Neural progenitor cell (in vitro differentiated cells): Measurements from ENCODE around the gene MRAS. TPM values are rescaled to one million over a fixed set of nuclear protein-coding genes. Genes with fewer than 3 reads are reported as not detected.

Source experiments
- DNase-seq: peaks from one replicate; pipeline ENCODE4 v3.0.0-alpha.2; 2016; ENCODE audit warnings: low spot score
- H2AFZ ChIP-seq: fragments of 200-600 bp; sonication (generic); replicated peaks from 2 replicates; pipeline ENCODE4 v1.6.1; 2016; ENCODE audit warnings: antibody characterized with exemption
- H3F3A ChIP-seq: fragments of 200-600 bp; sonication (generic); 2 replicates; pipeline ENCODE4 v1.6.1; 2016; ENCODE audit warnings: antibody characterized with exemption, low read depth
- H3K27ac ChIP-seq: fragments of 200-600 bp; sonication (generic); 2 replicates; pipeline ENCODE4 v1.5.1; 2016; ENCODE audit warnings: mild to moderate bottlenecking
- H3K27me3 ChIP-seq: fragments of 200-600 bp; sonication (generic); 2 replicates; pipeline ENCODE4 v1.6.1; 2016; ENCODE audit warnings: mild to moderate bottlenecking, moderate library complexity
- H3K36me3 ChIP-seq: fragments of 200-600 bp; sonication (generic); 2 replicates; pipeline ENCODE4 v1.5.1; 2016
- H3K4me1 ChIP-seq: fragments of 200-600 bp; sonication (generic); 2 replicates; pipeline ENCODE4 v1.6.1; 2016; ENCODE audit warnings: mixed run types
- H3K4me2 ChIP-seq: fragments of 200-600 bp; sonication (generic); 2 replicates; pipeline ENCODE4 v1.6.1; 2016
- H3K4me3 ChIP-seq: fragments of 200-600 bp; sonication (generic); 2 replicates; pipeline ENCODE4 v1.5.1; 2016
- H3K79me2 ChIP-seq: fragments of 200-600 bp; sonication (generic); 2 replicates; pipeline ENCODE4 v1.6.1; 2016; ENCODE audit warnings: low read depth
- H3K9ac ChIP-seq: fragments of 200-600 bp; sonication (generic); 2 replicates; pipeline ENCODE4 v1.6.1; 2016
- H3K9me3 ChIP-seq: fragments of 200-600 bp; sonication (generic); 2 replicates; pipeline ENCODE4 v1.5.1; 2016; ENCODE audit warnings: low read depth
- H4K20me1 ChIP-seq: fragments of 200-600 bp; sonication (generic); 2 replicates; pipeline ENCODE4 v1.6.1; 2016; ENCODE audit warnings: low read depth
- H3K27ac Mint-ChIP-seq: 3 replicates; pipeline ENCODE4 v1.8.0; 2021; ENCODE audit warnings: mixed read lengths
- H3K27me3 Mint-ChIP-seq: 2 replicates; pipeline ENCODE4 v1.8.0; 2022; ENCODE audit warnings: low read depth, mild to moderate bottlenecking, inconsistent platforms, moderate library complexity, mixed read lengths; ENCODE audit not compliant: insufficient read depth
- H3K36me3 Mint-ChIP-seq: 3 replicates; pipeline ENCODE4 v1.8.0; 2021; ENCODE audit warnings: mixed read lengths
- H3K4me1 Mint-ChIP-seq: 3 replicates; pipeline ENCODE4 v1.8.0; 2021; ENCODE audit warnings: mixed read lengths
- H3K4me3 Mint-ChIP-seq: 3 replicates; pipeline ENCODE4 v1.8.0; 2021; ENCODE audit warnings: mild to moderate bottlenecking, moderate library complexity, mixed read lengths
- H3K9me3 Mint-ChIP-seq: 3 replicates; pipeline ENCODE4 v1.8.0; 2020; ENCODE audit warnings: mixed read lengths
- EZH2 ChIP-seq: fragments of 200-600 bp; sonication (generic); IDR thresholded peaks from 2 replicates; pipeline ENCODE4 v1.6.1; 2017; ENCODE audit warnings: antibody characterized with exemption, mild to moderate bottlenecking, moderate library complexity
- EZH2phosphoT487 ChIP-seq: fragments of 200-600 bp; sonication (generic); IDR thresholded peaks from 2 replicates; pipeline ENCODE4 v1.6.1; 2017; ENCODE audit warnings: antibody characterized with exemption
- total RNA-seq: library from RNA; depleted of rRNA; stranded (reverse); fragments of >200 nt; gene quantifications from 2 replicates; pipeline ENCODE4 v1.2.3, GENCODE V29; 2015; ENCODE audit warnings: low replicate concordance
- TF ChIP-seq, protein P1 (sequence below): fragments of 200-600 bp; sonication (generic); IDR thresholded peaks from 2 replicates; pipeline ENCODE4 v1.5.1; 2017; ENCODE audit warnings: antibody characterized with exemption, mild to moderate bottlenecking

MRAS gene
- total RNA-seq, result 11.2 and 17.2 TPM in 2 replicates

DNA sequence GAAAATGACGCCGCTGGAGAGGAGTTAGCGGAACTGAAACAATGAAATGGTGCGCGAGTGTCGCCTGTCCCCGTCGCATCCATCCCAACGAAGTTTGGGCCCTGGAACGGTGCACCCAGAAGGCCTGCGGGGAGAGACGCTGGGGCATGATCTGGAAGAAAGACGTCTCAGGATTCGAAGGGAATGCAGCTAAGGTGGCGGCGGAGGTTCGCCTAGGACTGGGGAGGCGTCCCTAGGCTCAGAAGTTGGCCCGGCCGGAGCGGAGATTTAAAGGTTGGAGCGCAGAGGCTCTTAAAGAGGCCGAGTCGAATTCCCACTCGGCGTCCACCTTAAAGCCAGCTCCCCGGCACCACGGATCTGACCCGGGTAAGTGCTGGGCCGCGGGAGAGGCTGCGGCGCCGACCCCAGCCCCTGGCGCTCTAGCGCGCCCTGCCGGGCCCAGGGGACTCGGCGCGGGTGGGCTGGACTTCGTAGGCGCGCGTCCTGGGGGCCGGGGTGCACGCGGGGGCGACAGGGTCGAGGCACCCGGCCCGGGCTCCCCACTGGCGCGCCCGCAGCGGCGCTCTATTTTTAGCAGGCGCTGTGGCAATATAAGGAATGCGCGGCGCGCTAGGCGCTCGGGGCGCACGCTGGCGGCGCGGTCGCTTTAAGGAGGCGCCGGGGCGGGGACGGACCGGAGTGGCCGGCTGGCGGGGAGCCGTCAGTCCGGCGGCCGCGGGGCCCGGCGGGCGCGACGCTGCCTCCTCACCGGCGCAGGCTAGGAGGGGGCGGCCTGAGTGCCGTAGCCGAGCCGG lies at the start of gene MRAS:
Gene MRAS, plus strand, starts transcription at position 620 of the 794 bp plus-strand sequence. CDS start 24,305 bp downstream, outside the sequence.
- Histone ChIP-seq H3K36me3 (no peaks in the 10 kb centered on the region), H3K9ac (peak within 1 kb of the TSS; percentile 14), H3K79me2 (no peaks in the 10 kb centered on the region), H4K20me1 (no peaks in the 10 kb centered on the region), H3K27ac (no peak within 1 kb of the TSS), H3K4me3 (peak within 1 kb of the TSS; percentile 85), H2AFZ (peak within 1 kb of the TSS; percentile 87), H3K27me3 (peaks cover 12% of the 10 kb centered on the region), H3K4me1 (peaks cover 3% of the 10 kb centered on the region), H3F3A (peaks cover 26% of the 10 kb centered on the region), H3K9me3 (no peaks in the 10 kb centered on the region), H3K4me2 (peak within 1 kb of the TSS; percentile 95)
- Mint-ChIP-seq H3K27me3 (peaks cover 7% of the 10 kb centered on the region), H3K4me3 (peak within 1 kb of the TSS; percentile 96), H3K4me1 (peaks cover 22% of the 10 kb centered on the region), H3K36me3 (no peaks in the 10 kb centered on the region), H3K9me3 (no peaks in the 10 kb centered on the region), H3K27ac (peak within 1 kb of the TSS; percentile 99)
- TF ChIP-seq EZH2phosphoT487 (no peak), EZH2 (no peak)
- TF ChIP-seq, protein P1, sequence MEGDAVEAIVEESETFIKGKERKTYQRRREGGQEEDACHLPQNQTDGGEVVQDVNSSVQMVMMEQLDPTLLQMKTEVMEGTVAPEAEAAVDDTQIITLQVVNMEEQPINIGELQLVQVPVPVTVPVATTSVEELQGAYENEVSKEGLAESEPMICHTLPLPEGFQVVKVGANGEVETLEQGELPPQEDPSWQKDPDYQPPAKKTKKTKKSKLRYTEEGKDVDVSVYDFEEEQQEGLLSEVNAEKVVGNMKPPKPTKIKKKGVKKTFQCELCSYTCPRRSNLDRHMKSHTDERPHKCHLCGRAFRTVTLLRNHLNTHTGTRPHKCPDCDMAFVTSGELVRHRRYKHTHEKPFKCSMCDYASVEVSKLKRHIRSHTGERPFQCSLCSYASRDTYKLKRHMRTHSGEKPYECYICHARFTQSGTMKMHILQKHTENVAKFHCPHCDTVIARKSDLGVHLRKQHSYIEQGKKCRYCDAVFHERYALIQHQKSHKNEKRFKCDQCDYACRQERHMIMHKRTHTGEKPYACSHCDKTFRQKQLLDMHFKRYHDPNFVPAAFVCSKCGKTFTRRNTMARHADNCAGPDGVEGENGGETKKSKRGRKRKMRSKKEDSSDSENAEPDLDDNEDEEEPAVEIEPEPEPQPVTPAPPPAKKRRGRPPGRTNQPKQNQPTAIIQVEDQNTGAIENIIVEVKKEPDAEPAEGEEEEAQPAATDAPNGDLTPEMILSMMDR, result peak; percentile 64
- DNase-seq, result peak; percentile 93

DNA sequence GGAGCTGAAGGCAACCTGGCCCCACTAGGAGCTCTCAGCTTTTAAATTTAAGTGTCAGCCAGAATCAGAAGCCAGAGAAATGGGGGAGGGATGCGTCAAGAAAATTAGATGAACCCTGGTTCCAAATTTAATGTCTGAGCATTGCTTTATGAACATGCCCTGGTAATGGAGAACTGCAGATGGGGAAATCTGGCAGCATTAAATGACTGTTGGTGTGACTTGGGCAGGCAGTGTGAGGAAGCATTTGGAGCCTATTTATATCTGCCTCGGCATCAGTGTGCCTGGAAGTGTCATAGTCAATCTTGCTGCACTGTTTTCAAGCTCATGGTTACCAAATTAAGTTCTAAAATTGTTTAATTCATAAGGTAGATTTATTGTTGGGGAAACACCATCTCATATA lies 47.7 kb upstream of the MRAS start:
- H2AFZ ChIP-seq, result no peak overlapping the region
- Mint-ChIP-seq H3K27ac (no peak overlapping the region), H3K36me3 (peaks cover 7% of the 10 kb centered on the region), H3K4me1 (no peaks in the 10 kb centered on the region), H3K9me3 (no peaks in the 10 kb centered on the region), H3K27me3 (no peaks in the 10 kb centered on the region), H3K4me3 (no peak overlapping the region)
- H3K36me3 ChIP-seq, result no peaks in the 10 kb centered on the region
- H3F3A ChIP-seq, result no peaks in the 10 kb centered on the region
- no peak overlapping the region for H3K27ac ChIP-seq
- DNase-seq, result no peak
- H3K4me3 ChIP-seq, result no peak overlapping the region
- H3K9ac ChIP-seq, result no peak overlapping the region
- TF ChIP-seq, protein P1, result no peak
- no peak overlapping the region for H3K4me2 ChIP-seq
- H4K20me1 ChIP-seq, result no peaks in the 10 kb centered on the region
- no peaks in the 10 kb centered on the region for H3K79me2 ChIP-seq
- no peaks in the 10 kb centered on the region for H3K4me1 ChIP-seq
- no peaks in the 10 kb centered on the region for H3K27me3 ChIP-seq
- no peaks in the 10 kb centered on the region for H3K9me3 ChIP-seq

DNA sequence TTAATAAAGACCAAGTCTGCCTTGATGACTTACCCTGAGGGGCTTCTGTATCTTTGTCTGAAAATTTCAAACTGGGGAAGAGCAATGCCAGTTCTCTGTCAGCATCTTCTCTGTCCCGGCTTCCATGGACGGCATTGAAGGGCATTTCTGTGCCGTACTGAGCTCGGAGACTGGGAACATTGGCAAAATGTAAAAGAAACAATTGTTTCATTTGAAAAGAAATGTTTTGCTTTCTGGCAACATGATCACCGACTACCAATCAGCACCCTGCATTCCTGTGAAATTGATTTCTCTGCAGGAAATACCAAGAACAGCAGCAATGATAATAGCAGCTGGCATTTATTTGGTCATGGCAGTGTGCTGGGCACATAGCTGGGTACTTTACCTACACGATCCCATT lies 44.9 kb upstream of the MRAS start:
- H3K4me1 ChIP-seq, result no peaks in the 10 kb centered on the region
- no peaks in the 10 kb centered on the region for H3K4me1 Mint-ChIP-seq

More for the DNA sequence above, 44.9 kb upstream of the MRAS start:
- H3K9me3 ChIP-seq, result no peaks in the 10 kb centered on the region
- TF ChIP-seq EZH2, result no peak
- no peak for TF ChIP-seq EZH2phosphoT487
- TF ChIP-seq, protein P1, result no peak
- no peak overlapping the region for H3K9ac ChIP-seq
- Mint-ChIP-seq H3K9me3 (peaks cover 12% of the 10 kb centered on the region), H3K4me3 (no peak overlapping the region), H3K36me3 (peaks cover 9% of the 10 kb centered on the region), H3K27me3 (no peaks in the 10 kb centered on the region), H3K27ac (no peak overlapping the region)
- H3K36me3 ChIP-seq, result no peaks in the 10 kb centered on the region
- H3F3A ChIP-seq, result no peaks in the 10 kb centered on the region
- no peak for DNase-seq
- H3K4me2 ChIP-seq, result no peak overlapping the region
- H3K27ac ChIP-seq, result no peak overlapping the region
- H4K20me1 ChIP-seq, result no peaks in the 10 kb centered on the region
- H3K79me2 ChIP-seq, result no peaks in the 10 kb centered on the region
- no peak overlapping the region for H2AFZ ChIP-seq
- H3K4me3 ChIP-seq, result no peak overlapping the region
- H3K27me3 ChIP-seq, result no peaks in the 10 kb centered on the region
